ENCODE results near the gene P2RX2. TPM values are rescaled to one million over a fixed set of nuclear protein-coding genes. Genes with fewer than 3 reads are reported as not detected.

Gene P2RX2
- total RNA-seq, 1 experiment from 2014 or later: 0.17 TPM

GRCh38 chr12:132615579-132616038, 3.0 kb upstream of the P2RX2 start:
- DNase-seq (ENCODE audit: low spot score): no peak
- in situ Hi-C loops (cut with HindIII; ENCODE audit: low sequenced_read_pairs): no loop called here

DNA sequence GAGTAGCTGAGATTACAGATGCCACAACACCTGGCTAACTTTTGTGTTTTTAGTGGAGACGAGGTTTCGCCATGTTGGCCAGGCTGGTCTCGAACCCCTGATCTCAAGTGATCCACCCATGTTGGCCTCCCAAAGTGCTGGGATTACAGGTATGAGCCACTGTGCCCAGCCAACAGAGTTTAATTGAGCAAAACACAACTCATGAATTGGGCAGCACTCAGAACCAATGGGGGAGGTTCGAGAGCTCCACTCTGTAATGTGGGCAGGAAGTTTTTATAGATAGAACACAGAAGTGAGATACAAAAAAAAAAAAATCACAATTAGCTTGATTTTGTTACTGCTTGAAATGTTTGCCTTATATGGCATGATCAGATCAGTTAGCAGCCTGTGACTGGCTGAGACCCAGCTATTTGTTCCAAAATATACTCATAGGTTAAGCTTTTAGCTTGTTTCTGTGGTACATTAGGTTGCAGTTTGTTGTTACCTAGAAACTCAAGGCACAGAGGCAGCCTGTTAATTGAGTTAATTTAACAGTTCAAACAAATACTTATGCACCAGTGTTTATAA, 1.4 kb upstream of the P2RX2 start:
- DNase-seq (ENCODE audit: low spot score): no peak
- in situ Hi-C loops (cut with HindIII; ENCODE audit: low sequenced_read_pairs): no loop called here

DNA sequence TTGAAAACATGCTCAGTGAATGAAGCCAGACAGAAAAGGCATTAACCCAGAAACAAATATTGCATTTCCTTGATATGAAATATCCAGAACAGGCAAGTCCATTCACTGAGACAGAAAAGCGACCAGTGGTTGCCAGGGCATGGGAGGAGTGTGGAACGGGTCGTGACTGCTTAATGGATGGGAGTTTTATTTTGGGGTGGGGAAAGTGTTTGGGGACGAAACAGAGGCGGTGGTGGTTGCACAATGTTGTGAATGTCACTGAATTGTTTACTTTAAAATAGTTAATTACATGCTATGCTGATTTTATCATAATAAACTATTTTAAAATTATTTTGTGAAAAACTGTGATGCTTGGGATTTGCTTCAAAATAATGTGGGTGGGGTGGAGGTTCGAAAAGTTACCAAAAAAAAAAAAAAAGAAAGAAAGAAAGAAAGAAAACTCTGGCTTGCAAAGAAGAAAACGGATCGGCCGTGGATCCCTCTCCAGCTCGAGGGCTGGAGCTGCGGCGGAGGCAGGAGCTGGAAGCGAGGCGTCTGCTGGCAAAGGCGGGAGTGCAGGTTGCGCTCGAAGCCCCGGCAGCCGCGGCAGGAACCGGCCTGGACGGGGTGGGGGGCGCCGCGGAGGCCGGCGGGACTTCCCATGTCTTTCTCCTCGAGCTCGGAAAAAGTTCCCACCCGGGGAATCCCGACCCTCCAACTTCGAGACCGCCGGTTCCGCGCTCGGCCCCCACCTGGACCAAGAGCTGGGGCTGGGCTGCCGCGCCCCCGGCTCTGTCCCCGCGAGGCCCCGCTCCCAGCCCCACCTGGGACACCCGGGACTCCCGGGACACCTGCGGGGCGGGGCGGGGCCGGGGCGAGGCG, 524 bp upstream of the P2RX2 start:
- DNase-seq (ENCODE audit: low spot score): no peak
- in situ Hi-C loops (cut with HindIII; ENCODE audit: low sequenced_read_pairs): no loop called here

- in situ Hi-C loops (cut with HindIII; ENCODE audit: low sequenced_read_pairs): no loop called here
- DNase-seq (ENCODE audit: low spot score): no peak
Measured at GRCh38 chr12:132619071-132619385, 452 bp downstream of the P2RX2 start.

GRCh38 chr12:132619386-132620112, 973 bp downstream of the P2RX2 start:
- in situ Hi-C loops (cut with HindIII; ENCODE audit: low sequenced_read_pairs): no loop called here
- no peak for DNase-seq (ENCODE audit: low spot score)

DNA sequence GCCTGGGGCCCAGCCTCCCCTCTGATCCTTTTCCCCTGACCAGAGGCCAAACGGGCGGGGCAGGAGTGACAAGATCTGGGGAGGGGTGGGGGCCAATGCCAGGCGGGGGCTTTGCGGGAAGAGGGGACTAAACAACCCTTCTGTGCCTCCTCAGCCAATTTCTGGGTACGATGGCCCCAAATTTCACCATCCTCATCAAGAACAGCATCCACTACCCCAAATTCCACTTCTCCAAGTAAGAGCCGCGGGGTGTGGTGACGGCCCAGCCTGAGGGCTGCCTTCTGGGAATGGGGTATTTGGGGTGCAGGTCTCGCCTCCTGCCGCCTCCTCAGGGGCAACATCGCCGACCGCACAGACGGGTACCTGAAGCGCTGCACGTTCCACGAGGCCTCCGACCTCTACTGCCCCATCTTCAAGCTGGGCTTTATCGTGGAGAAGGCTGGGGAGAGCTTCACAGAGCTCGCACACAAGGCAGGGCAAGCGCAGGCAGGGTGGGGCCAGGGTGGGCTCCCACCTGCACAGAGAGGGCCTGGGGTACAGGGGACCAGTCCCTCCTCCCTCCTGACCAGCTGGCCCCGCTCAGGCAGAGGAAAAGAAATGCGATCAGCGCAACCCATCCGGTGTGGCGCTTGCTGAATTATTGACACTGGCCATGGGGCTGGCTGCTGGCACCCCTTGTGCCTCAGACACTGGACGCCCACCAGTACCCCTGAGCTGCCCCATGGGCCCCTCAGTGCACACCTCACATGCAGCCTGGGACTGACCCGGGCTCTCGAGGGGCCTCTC, 1.7 kb downstream of the P2RX2 start:
- in situ Hi-C loops (cut with HindIII; ENCODE audit: low sequenced_read_pairs): no loop called here
- DNase-seq (ENCODE audit: low spot score): no peak

DNA sequence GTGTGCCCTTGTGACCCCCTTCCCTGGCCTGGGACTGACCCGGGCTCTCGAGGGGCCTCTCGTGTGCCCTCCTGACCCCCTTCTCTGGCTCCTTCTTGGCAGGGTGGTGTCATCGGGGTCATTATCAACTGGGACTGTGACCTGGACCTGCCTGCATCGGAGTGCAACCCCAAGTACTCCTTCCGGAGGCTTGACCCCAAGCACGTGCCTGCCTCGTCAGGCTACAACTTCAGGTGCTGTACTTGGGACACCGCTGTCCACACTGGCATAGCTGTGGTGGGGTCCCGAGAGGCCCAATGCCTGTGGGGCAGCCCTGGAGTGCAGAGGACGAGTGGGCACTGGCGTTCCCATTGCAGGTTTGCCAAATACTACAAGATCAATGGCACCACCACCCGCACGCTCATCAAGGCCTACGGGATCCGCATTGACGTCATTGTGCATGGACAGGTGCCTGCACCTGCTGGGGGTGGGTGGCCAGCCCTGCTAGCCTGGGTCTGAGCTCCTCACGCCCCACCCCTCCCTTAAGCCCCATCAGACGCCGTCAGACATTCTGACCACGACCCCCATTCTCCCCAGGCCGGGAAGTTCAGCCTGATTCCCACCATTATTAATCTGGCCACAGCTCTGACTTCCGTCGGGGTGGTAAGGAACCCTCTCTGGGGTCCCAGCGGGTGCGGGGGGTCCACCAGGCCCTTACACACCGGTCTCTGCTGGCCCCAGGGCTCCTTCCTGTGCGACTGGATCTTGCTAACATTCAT, 2.5 kb downstream of the P2RX2 start:
- in situ Hi-C loops (cut with HindIII; ENCODE audit: low sequenced_read_pairs): no loop called here

GRCh38 chr12:132621657-132622435, 3.3 kb downstream of the P2RX2 start:
- in situ Hi-C loops (cut with HindIII; ENCODE audit: low sequenced_read_pairs): no loop called here
- no peak for DNase-seq (ENCODE audit: low spot score)

More for the DNA sequence above, 2.5 kb downstream of the P2RX2 start:
- DNase-seq (ENCODE audit: low spot score): no peak

GRCh38 chr12:132622437-132623071, 4.0 kb downstream of the P2RX2 start:
- no peak for DNase-seq (ENCODE audit: low spot score)
- in situ Hi-C loops (cut with HindIII; ENCODE audit: low sequenced_read_pairs): no loop called here

DNA sequence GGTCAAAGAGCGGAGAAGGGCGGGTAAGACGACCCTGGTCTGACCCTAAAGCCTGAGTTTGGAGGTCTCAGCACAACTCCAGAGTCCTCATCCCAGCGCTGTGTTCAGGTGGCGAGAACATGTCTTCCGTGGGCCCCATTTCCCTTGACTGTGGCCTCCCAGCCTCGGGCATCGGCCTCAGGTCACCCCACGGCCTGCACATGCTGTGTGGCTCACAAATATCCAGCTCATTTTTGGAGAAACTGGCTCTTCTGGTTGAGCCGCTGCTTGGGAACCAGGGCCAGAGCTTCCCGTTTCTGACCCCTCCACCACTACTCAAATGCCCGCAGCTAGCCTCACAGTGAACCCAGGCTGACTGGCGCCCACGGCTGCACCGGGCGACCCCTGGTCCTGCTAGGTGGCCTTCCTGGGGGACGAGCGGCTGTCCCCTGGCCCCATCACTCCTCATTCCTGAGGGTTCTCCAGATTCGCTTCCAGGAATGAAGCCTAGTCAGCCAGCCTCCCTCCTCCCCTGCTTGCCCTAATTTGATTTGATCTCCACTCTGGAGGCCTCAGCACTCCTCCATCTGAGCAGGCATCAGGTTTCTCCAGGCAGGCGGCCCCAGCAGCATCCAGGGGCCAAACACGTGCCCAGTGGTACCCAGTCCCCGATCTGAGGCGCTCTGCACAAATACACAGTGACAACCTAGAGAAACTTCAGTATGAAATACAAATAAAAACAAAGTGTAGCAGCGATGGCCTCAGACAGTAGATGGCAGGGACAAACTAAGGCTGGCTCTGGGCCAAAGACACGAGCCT, 4.7 kb downstream of the P2RX2 start:
- DNase-seq (ENCODE audit: low spot score): no peak
- in situ Hi-C loops (cut with HindIII; ENCODE audit: low sequenced_read_pairs): no loop called here

DNA sequence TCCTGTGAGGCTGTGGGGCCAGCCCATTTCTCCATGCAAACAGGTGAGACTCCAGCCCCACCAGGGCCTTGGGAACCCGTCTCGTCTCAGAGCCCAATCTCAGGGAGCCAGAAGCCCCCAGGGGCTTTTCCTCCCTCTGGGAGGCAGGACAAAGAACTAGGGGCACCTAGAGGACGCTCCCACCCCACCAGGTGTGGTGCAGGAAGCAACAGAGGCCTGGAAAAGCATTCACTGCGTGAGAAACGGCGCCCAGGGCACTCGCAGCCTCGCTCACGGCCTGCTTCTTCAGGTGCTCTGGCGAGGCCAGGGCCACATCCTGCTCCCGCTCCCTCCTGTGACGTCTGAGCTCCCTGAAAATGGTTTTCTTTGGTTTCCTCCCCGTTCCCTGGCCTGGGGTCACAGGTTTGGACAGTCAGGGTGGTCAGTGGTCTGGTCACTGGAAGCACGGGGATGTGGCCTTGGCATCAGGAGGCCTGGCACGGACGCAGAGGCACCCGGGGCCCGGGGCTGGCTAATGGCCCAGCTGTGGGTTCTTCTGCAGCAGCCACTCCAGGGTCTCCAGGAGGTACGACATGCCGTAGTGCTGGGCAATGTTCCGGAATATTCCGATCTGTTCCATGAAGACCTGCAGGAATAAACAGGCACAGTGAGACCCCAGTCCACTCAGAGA, 5.7 kb downstream of the P2RX2 start:
- in situ Hi-C loops (cut with HindIII; ENCODE audit: low sequenced_read_pairs): no loop called here
- DNase-seq (ENCODE audit: low spot score): no peak

GRCh38 chr12:132624910-132625630, 6.5 kb downstream of the P2RX2 start:
- no peak for DNase-seq (ENCODE audit: low spot score)
- in situ Hi-C loops (cut with HindIII; ENCODE audit: low sequenced_read_pairs): no loop called here

- no peak for DNase-seq (ENCODE audit: low spot score)
- in situ Hi-C loops (cut with HindIII; ENCODE audit: low sequenced_read_pairs): no loop called here
Measured at GRCh38 chr12:132625731-132626430, 7.3 kb downstream of the P2RX2 start.

DNA sequence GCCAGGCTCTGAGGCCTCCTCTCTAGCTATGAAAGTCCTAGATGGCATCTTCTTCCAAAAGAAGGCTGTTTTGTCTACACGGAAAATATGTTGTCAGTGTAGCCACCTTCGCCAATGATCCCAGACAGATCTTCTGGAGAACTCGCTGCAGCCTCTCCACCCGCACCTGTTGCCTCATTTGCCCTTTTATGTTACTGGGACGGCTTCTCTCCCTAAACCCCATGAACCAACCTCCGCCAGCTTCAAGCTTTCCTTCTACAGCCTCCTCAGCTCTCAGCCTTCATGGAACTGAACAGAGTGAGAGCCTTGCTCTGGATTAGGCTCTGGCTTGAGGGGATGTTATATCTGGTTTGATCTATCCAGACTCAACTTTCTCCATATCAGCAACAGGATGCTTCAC, 10.8 kb downstream of the P2RX2 start:
- in situ Hi-C loops (cut with HindIII; ENCODE audit: low sequenced_read_pairs): no loop called here
- no peak for DNase-seq (ENCODE audit: low spot score)

DNA sequence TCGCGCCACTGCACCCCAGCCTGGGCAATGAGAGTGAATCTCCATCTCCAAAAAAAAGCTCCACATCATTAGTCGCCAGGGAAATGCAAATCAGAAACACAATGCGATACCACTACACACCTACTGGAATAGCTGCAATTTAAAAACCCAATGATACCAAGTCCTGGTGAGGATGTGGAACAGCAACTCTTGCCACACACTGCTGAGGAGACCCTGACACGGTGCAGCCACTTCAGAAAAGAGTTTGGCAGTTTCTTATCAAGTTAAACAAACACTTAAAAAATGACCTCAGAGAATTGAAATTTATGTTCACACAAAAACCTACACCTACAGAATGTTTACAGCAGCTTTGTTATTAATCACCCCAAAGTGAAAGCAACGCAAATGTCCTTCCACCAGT, 12.1 kb downstream of the P2RX2 start:
- DNase-seq (ENCODE audit: low spot score): no peak
- in situ Hi-C loops (cut with HindIII; ENCODE audit: low sequenced_read_pairs): no loop called here

All from G401 (cell line).